Fibroblast of mammary gland (primary cell): ENCODE measurements around the gene C4BPA.

Experiments used
- DNase-seq: peaks from one replicate; pipeline ENCODE4 v3.0.0-alpha.2; 2010; ENCODE audit warnings: low read depth
- H3K4me3 ChIP-seq: 2 replicates; pipeline ENCODE4 v1.5.1; 2011; ENCODE audit warnings: low read depth, mild to moderate bottlenecking, low read length, moderate library complexity; ENCODE audit not compliant: control insufficient read depth
- TF ChIP-seq, protein P1 (sequence below): conservative IDR thresholded peaks from 2 replicates; pipeline ENCODE4 v1.5.1; 2011; ENCODE audit warnings: low read depth, low read length, inconsistent platforms; ENCODE audit not compliant: control insufficient read depth, insufficient read depth

The C4BPA gene

DNA sequence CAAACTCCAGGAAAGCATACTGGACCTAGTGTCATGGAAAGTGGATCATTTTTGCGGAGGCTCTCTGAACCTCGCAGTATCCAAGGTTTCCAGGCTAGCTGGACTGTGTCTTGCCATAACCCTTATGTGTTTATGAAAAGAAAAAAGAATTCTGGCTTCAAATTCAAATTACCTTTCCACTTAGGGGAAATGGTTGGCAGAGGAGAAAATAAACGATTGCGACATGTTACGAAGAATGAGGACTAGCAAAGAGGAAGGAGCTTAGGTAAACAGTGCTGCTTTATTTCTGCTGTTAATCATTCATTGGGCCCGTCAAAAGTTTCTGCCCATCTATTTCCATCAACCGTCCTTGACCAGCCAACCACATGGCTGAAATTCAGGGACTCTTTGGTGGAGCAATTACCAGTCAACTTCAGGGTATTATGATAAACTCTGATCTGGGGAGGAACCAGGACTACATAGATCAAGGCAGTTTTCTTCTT is at the start of gene C4BPA:
C4BPA (plus strand) TSS at position 342 of the 482 bp plus-strand sequence. CDS start 8,793 bp downstream, outside the sequence.
- no peak within 1 kb of the TSS for H3K4me3 ChIP-seq
- TF ChIP-seq, protein P1, sequence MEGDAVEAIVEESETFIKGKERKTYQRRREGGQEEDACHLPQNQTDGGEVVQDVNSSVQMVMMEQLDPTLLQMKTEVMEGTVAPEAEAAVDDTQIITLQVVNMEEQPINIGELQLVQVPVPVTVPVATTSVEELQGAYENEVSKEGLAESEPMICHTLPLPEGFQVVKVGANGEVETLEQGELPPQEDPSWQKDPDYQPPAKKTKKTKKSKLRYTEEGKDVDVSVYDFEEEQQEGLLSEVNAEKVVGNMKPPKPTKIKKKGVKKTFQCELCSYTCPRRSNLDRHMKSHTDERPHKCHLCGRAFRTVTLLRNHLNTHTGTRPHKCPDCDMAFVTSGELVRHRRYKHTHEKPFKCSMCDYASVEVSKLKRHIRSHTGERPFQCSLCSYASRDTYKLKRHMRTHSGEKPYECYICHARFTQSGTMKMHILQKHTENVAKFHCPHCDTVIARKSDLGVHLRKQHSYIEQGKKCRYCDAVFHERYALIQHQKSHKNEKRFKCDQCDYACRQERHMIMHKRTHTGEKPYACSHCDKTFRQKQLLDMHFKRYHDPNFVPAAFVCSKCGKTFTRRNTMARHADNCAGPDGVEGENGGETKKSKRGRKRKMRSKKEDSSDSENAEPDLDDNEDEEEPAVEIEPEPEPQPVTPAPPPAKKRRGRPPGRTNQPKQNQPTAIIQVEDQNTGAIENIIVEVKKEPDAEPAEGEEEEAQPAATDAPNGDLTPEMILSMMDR: no peak

DNA sequence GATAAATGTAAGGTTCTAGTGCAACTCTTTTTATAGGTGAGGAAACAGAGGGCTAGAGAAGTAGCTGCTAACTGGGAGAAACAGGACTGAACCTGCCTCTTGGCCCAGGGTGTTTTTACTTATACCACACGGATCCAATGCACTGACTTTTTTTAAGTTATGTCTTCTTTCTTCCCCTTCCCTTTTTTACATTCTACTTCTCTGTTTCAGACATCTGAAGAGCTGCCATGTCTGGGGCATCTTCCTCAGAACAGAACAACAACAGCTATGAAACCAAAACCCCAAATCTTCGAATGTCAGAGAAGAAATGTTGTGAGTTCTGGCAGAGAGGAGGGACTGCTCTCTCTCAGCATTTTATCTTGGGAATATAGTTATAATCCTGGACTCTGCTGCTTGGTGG is 49.5 kb upstream of the C4BPA start:
- TF ChIP-seq, protein P1: no peak
- no peak overlapping the region for H3K4me3 ChIP-seq
- no peak for DNase-seq

More for the DNA sequence above, at the start of gene C4BPA:
- no peak for DNase-seq

DNA sequence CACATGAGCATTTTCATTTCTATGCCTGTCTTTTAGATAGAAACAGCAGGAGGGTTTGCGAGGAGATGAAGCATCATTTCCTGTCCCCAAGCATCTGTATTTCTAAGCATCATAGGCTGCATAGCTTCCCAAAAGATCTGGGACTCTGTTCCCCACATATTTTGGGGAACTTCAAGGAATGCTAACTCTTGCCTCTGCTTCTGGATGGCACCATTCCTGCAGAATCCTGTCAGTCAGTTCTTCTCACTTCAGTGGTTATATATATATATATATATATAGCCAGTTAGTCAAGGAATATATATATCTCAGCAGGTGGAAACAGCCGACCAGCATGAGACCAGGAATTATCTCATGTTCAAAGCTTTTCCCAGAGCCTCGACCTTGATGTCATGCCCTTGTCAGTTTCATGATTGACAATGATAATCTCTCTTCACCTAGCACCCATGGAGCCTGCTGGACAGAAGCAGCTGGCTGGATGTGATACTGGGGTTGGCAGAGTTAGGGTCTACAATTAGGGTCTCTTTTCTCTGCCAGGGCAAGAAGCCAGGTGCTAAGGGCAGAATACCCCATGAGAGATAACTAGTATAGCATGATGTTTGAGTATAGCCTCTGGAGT is 48.5 kb upstream of the C4BPA start:
- no peak overlapping the region for H3K4me3 ChIP-seq
- DNase-seq: no peak
- TF ChIP-seq, protein P1: no peak

DNA sequence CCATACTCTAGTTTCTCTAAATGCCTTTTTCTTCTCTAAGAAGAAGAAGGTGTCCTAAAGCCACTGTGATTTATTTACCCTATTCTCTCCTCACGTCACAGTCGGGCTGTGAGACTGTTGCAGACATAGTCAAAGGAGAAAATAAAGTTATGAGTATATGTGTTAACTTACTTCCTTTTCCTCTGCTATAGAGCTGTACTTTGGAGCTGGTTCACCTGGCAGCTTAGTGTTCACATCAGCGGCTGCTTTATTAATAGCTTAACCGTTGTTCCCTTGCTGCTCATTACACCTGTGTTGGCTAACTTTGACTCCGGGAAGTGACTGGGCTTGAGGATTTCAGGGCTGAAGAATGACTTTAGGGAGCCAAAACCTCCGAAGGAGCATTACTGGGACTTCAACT is 47.4 kb upstream of the C4BPA start:
- TF ChIP-seq, protein P1: no peak
- no peak overlapping the region for H3K4me3 ChIP-seq
- DNase-seq: no peak

DNA sequence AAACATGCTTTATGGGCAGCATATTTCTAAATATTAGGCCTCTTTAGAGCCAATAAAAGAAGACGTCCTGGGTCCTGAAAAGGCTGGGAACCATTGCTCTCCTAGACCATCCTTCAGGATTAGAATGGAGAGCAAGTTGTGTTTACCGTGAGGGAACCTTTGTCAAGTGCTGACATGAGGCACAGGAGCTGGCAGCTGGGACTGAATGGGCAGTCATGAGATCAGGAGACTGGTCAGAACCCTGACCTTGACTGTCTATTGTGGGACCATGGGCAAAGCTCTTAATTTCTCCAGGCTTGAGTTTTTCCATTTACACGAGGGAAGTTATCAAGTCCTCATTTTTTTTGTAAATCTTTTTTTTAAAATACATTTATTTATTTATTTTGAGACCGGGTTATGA is 45.8 kb upstream of the C4BPA start:
- TF ChIP-seq, protein P1: no peak
- no peak overlapping the region for H3K4me3 ChIP-seq
- no peak for DNase-seq

DNA sequence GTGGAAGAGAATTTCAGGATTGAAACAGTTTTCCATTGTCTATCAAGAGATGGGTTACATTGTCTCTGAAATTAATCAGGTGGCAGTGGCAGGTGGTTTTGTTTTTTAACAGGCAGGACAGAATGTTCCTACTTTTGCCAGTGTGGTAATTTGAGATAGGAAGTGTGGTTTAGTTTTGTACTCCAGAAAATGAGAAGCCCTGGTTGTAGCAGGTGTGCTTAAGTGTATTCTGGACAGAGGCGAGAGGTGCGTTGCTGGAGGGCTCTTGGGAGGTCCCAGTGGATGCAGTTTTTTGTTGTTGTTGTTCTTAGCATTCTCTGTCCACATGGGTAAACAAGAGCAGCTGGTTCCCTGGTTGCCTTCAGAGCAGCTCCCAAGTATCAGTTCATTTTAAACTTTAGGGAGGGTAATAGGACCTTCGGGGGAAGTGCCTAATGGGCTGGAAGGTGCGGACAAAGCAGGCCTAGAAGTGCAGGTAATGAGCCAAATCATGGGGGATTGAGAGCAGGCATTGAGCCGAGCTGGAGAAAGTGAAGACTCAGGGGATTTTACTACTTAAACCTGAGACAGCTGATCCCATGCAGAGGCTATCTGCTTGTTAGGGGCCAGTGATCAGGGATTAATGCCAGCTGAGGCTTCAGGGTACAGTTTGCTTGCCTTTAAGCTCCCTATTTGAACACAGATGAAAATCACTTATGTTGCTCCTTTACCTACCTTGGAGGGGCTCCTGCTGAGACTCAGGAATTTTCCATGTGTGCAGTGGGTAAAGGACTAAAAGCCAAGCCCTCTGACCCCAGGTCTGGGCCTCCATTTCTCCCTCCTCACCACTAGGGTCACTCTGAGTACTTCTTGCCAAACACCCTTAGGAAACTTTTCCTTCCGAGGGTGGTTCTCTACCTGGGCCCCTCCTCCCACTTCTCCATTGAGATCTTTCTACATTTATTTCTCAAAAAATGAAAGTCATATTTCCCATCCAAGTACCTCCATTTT is 44.9 kb upstream of the C4BPA start:
- no peak overlapping the region for H3K4me3 ChIP-seq
- TF ChIP-seq, protein P1: no peak
- DNase-seq: no peak
